HG02642 (cell line): ENCODE data around the gene GRN.
A peak's percentile ranks its signal among the peaks of the same experiment; 100 is the strongest.
"Not testable (repeated sequence)": the region's sequence is repeated elsewhere in the genome, so short reads cannot be mapped to it uniquely, and the experiment has no call there.

Experiments
- ATAC-seq: cut with Tn5 transposase; IDR thresholded peaks from one replicate; pipeline ENCODE4 v1.9.1; 2021; ENCODE audit warnings: mild to moderate bottlenecking; ENCODE audit not compliant: unreplicated experiment, poor library complexity

Gene GRN

GRCh38 chr17:44378171-44378705 lies 33.1 kb downstream of the GRN start:
- no peak for ATAC-seq

- ATAC-seq = no peak
Observed at GRCh38 chr17:44379887-44380286, 34.8 kb downstream of the GRN start.

GRCh38 chr17:44380767-44381166 lies 35.7 kb downstream of the GRN start:
- ATAC-seq = no peak

- no peak for ATAC-seq
Observed at GRCh38 chr17:44381810-44382305, 36.8 kb downstream of the GRN start.

GRCh38 chr17:44382917-44383316 lies 37.8 kb downstream of the GRN start:
- ATAC-seq = no peak

GRCh38 chr17:44383363-44383762 lies 38.3 kb downstream of the GRN start:
- no peak for ATAC-seq

- no peak for ATAC-seq
Observed at GRCh38 chr17:44383861-44384260, 38.8 kb downstream of the GRN start.

- ATAC-seq = no peak
Observed at GRCh38 chr17:44384281-44384822, 39.2 kb downstream of the GRN start.

- no peak for ATAC-seq
Observed at GRCh38 chr17:44384823-44385286, 39.8 kb downstream of the GRN start.

GRCh38 chr17:44385287-44386181 lies 40.4 kb downstream of the GRN start:
- peak; percentile 69 for ATAC-seq

- no peak for ATAC-seq
Observed at GRCh38 chr17:44386182-44386525, 41.1 kb downstream of the GRN start.

- ATAC-seq = no peak
Observed at GRCh38 chr17:44387804-44388203, 42.7 kb downstream of the GRN start.

- no peak for ATAC-seq
Observed at GRCh38 chr17:44389281-44389680, 44.2 kb downstream of the GRN start, which contains the start of gene ITGA2B. Gene ITGA2B (minus strand): TSS chr17:44389649. CDS start chr17:44389473, 176 bp downstream.

GRCh38 chr17:44389723-44390202 lies 44.7 kb downstream of the GRN start:
- no peak for ATAC-seq

- ATAC-seq = no peak
Observed at GRCh38 chr17:44390250-44390870, 45.3 kb downstream of the GRN start.

- ATAC-seq = not testable (repeated sequence)
Observed at GRCh38 chr17:44394112-44394511, 49.0 kb downstream of the GRN start.

- no peak for ATAC-seq
Observed at GRCh38 chr17:44394833-44395232, 49.7 kb downstream of the GRN start.

- ATAC-seq = no peak
Observed at GRCh38 chr17:44396946-44397345, 51.8 kb downstream of the GRN start.

GRCh38 chr17:44397479-44398440 lies 52.7 kb downstream of the GRN start:
- no peak for ATAC-seq
